H9 (cell line): ENCODE measurements around the gene VRK3. TPM values are rescaled to one million over a fixed set of nuclear protein-coding genes. Genes with fewer than 3 reads are reported as not detected.

ENCODE experiments used
- DNase-seq: peaks from one replicate; pipeline ENCODE4 v3.0.0-alpha.2; 2017
- H2AFZ ChIP-seq: one replicate; pipeline ENCODE4 v1.6.1; 2013; ENCODE audit warnings: mild to moderate bottlenecking, low read length, control low read depth, moderate library complexity
- H2AK5ac ChIP-seq: 2 replicates; pipeline ENCODE4 v1.6.1; 2013; ENCODE audit warnings: low read length, control low read depth, mixed read lengths; ENCODE audit not compliant: insufficient read length
- H2BK120ac ChIP-seq: one replicate; pipeline ENCODE4 v1.6.1; 2013; ENCODE audit warnings: low read depth, mild to moderate bottlenecking, low read length, control low read depth, inconsistent platforms; ENCODE audit not compliant: poor library complexity, severe bottlenecking
- H2BK12ac ChIP-seq: 2 replicates; pipeline ENCODE4 v1.6.1; 2013; ENCODE audit warnings: low read length, control low read depth, mixed read lengths, low read depth; ENCODE audit not compliant: insufficient read length
- H2BK15ac ChIP-seq: 2 replicates; pipeline ENCODE4 v1.6.1; 2013; ENCODE audit warnings: low read depth, low read length, control low read depth
- H2BK20ac ChIP-seq: one replicate; pipeline ENCODE4 v1.6.1; 2013; ENCODE audit warnings: low read depth, mild to moderate bottlenecking, low read length, control low read depth, inconsistent platforms; ENCODE audit not compliant: poor library complexity, severe bottlenecking
- H2BK5ac ChIP-seq: 2 replicates; pipeline ENCODE4 v1.6.1; 2013; ENCODE audit warnings: low read length, control low read depth, mixed read lengths; ENCODE audit not compliant: insufficient read length
- H3K14ac ChIP-seq: 2 replicates; pipeline ENCODE4 v1.6.1; 2013; ENCODE audit warnings: low read length, control low read depth; ENCODE audit not compliant: insufficient read depth
- H3K18ac ChIP-seq: 2 replicates; pipeline ENCODE4 v1.6.1; 2013; ENCODE audit warnings: low read depth, mild to moderate bottlenecking, mixed read lengths, low read length, control low read depth; ENCODE audit not compliant: insufficient read length
- H3K23ac ChIP-seq: 2 replicates; pipeline ENCODE4 v1.6.1; 2013; ENCODE audit warnings: low read length, control low read depth, mixed read lengths, low read depth; ENCODE audit not compliant: insufficient read length
- H3K23me2 ChIP-seq: 2 replicates; pipeline ENCODE4 v1.6.1; 2013; ENCODE audit warnings: low read depth, mild to moderate bottlenecking, mixed read lengths, low read length, control low read depth; ENCODE audit not compliant: insufficient read length, poor library complexity, severe bottlenecking
- H3K27ac ChIP-seq: 2 replicates; pipeline ENCODE4 v1.5.1; 2013; ENCODE audit warnings: low read length, control low read depth, mixed read lengths, low read depth; ENCODE audit not compliant: insufficient read length
- H3K27me3 ChIP-seq: 2 replicates; pipeline ENCODE4 v1.6.1; 2013; ENCODE audit warnings: low read length, control low read depth, inconsistent platforms; ENCODE audit not compliant: insufficient read depth
- H3K4ac ChIP-seq: 2 replicates; pipeline ENCODE4 v1.6.1; 2013; ENCODE audit warnings: low read depth, mild to moderate bottlenecking, control low read depth, inconsistent platforms, low read length, moderate library complexity
- H3K4me1 ChIP-seq: 2 replicates; pipeline ENCODE4 v1.6.1; 2013; ENCODE audit warnings: low read length, control low read depth, inconsistent platforms; ENCODE audit not compliant: insufficient read depth
- H3K4me2 ChIP-seq: 2 replicates; pipeline ENCODE4 v1.6.1; 2013; ENCODE audit warnings: low read length, control low read depth, mixed read lengths; ENCODE audit not compliant: insufficient read length, insufficient read depth
- H3K56ac ChIP-seq: 2 replicates; pipeline ENCODE4 v1.6.1; 2013; ENCODE audit warnings: low read depth, mild to moderate bottlenecking, mixed read lengths, low read length, control low read depth; ENCODE audit not compliant: insufficient read length
- H3K79me1 ChIP-seq: 2 replicates; pipeline ENCODE4 v1.6.1; 2013; ENCODE audit warnings: low read depth, mild to moderate bottlenecking, moderate library complexity, low read length, control low read depth, inconsistent platforms; ENCODE audit not compliant: insufficient read depth, poor library complexity, severe bottlenecking
- H3K79me2 ChIP-seq: 2 replicates; pipeline ENCODE4 v1.6.1; 2013; ENCODE audit warnings: low read length, control low read depth, inconsistent platforms; ENCODE audit not compliant: insufficient read depth
- H3K9ac ChIP-seq: 2 replicates; pipeline ENCODE4 v1.6.1; 2013; ENCODE audit warnings: low read length, control low read depth, mixed read lengths; ENCODE audit not compliant: insufficient read length; ENCODE audit errors: extremely low read depth
- H3K9me3 ChIP-seq: one replicate; pipeline ENCODE4 v1.6.1; 2013; ENCODE audit warnings: low read depth, low read length, inconsistent platforms; ENCODE audit not compliant: control insufficient read depth
- H3T11ph ChIP-seq: one replicate; pipeline ENCODE4 v1.6.1; 2013; ENCODE audit warnings: mild to moderate bottlenecking, low read length, control low read depth, inconsistent platforms
- H4K20me1 ChIP-seq: one replicate; pipeline ENCODE4 v1.6.1; 2013; ENCODE audit not compliant: control insufficient read depth, insufficient read length, insufficient read depth
- H4K5ac ChIP-seq: 2 replicates; pipeline ENCODE4 v1.6.1; 2013; ENCODE audit warnings: low read depth, mild to moderate bottlenecking, mixed read lengths, low read length, control low read depth; ENCODE audit not compliant: insufficient read length
- H4K8ac ChIP-seq: replicated peaks from 2 replicates; pipeline ENCODE4 v1.6.1; 2013; ENCODE audit warnings: low read length, control low read depth, mixed read lengths, low read depth; ENCODE audit not compliant: insufficient read length
- H4K91ac ChIP-seq: 2 replicates; pipeline ENCODE4 v1.6.1; 2013; ENCODE audit warnings: low read depth, mild to moderate bottlenecking, moderate library complexity, mixed read lengths, low read length, control low read depth; ENCODE audit not compliant: insufficient read length
- H3K27ac Mint-ChIP-seq, 3 experiments: 2 replicates in 2 of 3; 3 replicates in 1 of 3; pipeline ENCODE4 v1.8.0; 2020 to 2021; ENCODE audit warnings: mixed read lengths in 3 of 3, mild to moderate bottlenecking in 1 of 3, moderate library complexity in 1 of 3
- H3K27me3 Mint-ChIP-seq: 2 replicates; pipeline ENCODE4 v1.8.0; 2021; ENCODE audit warnings: low read depth, mild to moderate bottlenecking, moderate library complexity, mixed read lengths
- H3K36me3 Mint-ChIP-seq, 3 experiments: 2 replicates in 2 of 3; 3 replicates in 1 of 3; pipeline ENCODE4 v1.8.0; 2020 to 2021; ENCODE audit warnings: low read depth in 3 of 3, mixed read lengths in 3 of 3; ENCODE audit not compliant: insufficient read depth in 1 of 3
- H3K4me1 Mint-ChIP-seq, 2 experiments: 2 replicates each; pipeline ENCODE4 v1.8.0; 2020; ENCODE audit warnings: mixed read lengths in 2 of 2
- H3K4me3 Mint-ChIP-seq, 2 experiments: 2 replicates in 1 of 2; 3 replicates in 1 of 2; pipeline ENCODE4 v1.8.0; 2020 to 2021; ENCODE audit warnings: mild to moderate bottlenecking in 2 of 2, mixed read lengths in 2 of 2, moderate library complexity in 1 of 2
- H3K9me3 Mint-ChIP-seq, 2 experiments: 2 replicates in 1 of 2; 3 replicates in 1 of 2; pipeline ENCODE4 v1.8.0; 2020; ENCODE audit warnings: mild to moderate bottlenecking in 2 of 2, mixed read lengths in 2 of 2, moderate library complexity in 1 of 2
- CTCF ChIP-seq: fragments of 200-600 bp; sonication (generic); conservative IDR thresholded peaks from 3 replicates; pipeline ENCODE4 v1.8.0; 2021; ENCODE audit warnings: antibody characterized with exemption, mild to moderate bottlenecking
- WGBS: extraction: QIAGEN DNeasy Blood & Tissue Kit; methylation state at CpG from one replicate; pipeline ENCODE4 v1.1.7; 2013; ENCODE audit warnings: missing lambda C conversion rate, low lambda C conversion rate, mixed read lengths; ENCODE audit not compliant: insufficient read length; ENCODE audit errors: extremely low coverage; 5-methylcytosine and 5-hydroxymethylcytosine counted together
- total RNA-seq: library from RNA; stranded (reverse); gene quantifications from 2 replicates; pipeline ENCODE4 v1.2.1, GENCODE V29; 2021

The VRK3 gene
- total RNA-seq, 1 experiment from 2014 or later: 33.5 TPM

- no peak overlapping the region for H3T11ph ChIP-seq
- no peak overlapping the region for H2BK5ac ChIP-seq
- H4K20me1 ChIP-seq: peaks cover 2% of the 10 kb centered on the region
- no peak overlapping the region for H4K5ac ChIP-seq
- H3K4me1 ChIP-seq: no peaks in the 10 kb centered on the region
- no peak overlapping the region for H2AK5ac ChIP-seq
- no peak overlapping the region for H2AFZ ChIP-seq
- no peak overlapping the region for H3K18ac ChIP-seq
- H3K27ac Mint-ChIP-seq: no peak overlapping the region
- H3K56ac ChIP-seq: no peak overlapping the region
- no peak overlapping the region for H4K91ac ChIP-seq
- no peak overlapping the region for H3K4ac ChIP-seq
- no peaks in the 10 kb centered on the region; a peak in 1 of 5 replicates for H3K9me3 Mint-ChIP-seq
- H3K4me3 Mint-ChIP-seq: no peak overlapping the region
- H2BK12ac ChIP-seq: no peak overlapping the region
- no peaks in the 10 kb centered on the region for H3K79me1 ChIP-seq
- no peak overlapping the region for H3K4me2 ChIP-seq
- H3K23me2 ChIP-seq: no peaks in the 10 kb centered on the region
- no peak for TF ChIP-seq CTCF
- H2BK120ac ChIP-seq: no peak overlapping the region
- H3K9ac ChIP-seq: no peak overlapping the region
- no peak for DNase-seq
- H3K9me3 ChIP-seq: no peaks in the 10 kb centered on the region
- no peak overlapping the region for H3K23ac ChIP-seq
- H3K27ac ChIP-seq: no peak overlapping the region
- no peaks in the 10 kb centered on the region for H3K79me2 ChIP-seq
- H3K4me1 Mint-ChIP-seq: peaks cover 0 to 4% of the 10 kb centered on the region in 2 experiments; a peak in 2 of 4 replicates
- no CpG with 5 or more reads among the region's 11 CpGs for WGBS
- H3K27me3 Mint-ChIP-seq: no peaks in the 10 kb centered on the region; the same call in 1 of the 2 replicates
- no peak overlapping the region for H3K14ac ChIP-seq
- no peak overlapping the region for H2BK15ac ChIP-seq
- H3K36me3 Mint-ChIP-seq: peaks cover 0 to 6% (median 6%) of the 10 kb centered on the region in 3 experiments; a peak in 3 of 7 replicates
- no peaks in the 10 kb centered on the region for H3K27me3 ChIP-seq
- no peak overlapping the region for H2BK20ac ChIP-seq
- no peak overlapping the region for H4K8ac ChIP-seq
These were observed 40.7 kb downstream of the VRK3 start for GRCh38 chr19:49984491-49984890.
